CD4-positive, CD25-positive, alpha-beta regulatory T cell (primary cell): ENCODE data around the gene GNB1. TPM values are rescaled to one million over a fixed set of nuclear protein-coding genes. Genes with fewer than 3 reads are reported as not detected.
A peak's percentile ranks its signal among the peaks of the same experiment; 100 is the strongest.

Experiments used
- ATAC-seq, 2 donors: fragments of 150-1000 bp; cut with Tn5 transposase; one replicate each; pipeline ENCODE4 v1.10.0; 2021; ENCODE audit warnings: low read depth in 2 of 2, moderate number of reproducible peaks in 2 of 2, moderate library complexity in 1 of 2
- DNase-seq, 3 donors: peaks; one replicate each; pipeline versions ENCODE4 v3.0.0 to v3.0.0-alpha.2; 2012 to 2022; ENCODE audit warnings: mixed read lengths in 1 of 3
- H3K27ac ChIP-seq: one replicate; pipeline ENCODE4 v1.7.0; 2013; ENCODE audit warnings: mild to moderate bottlenecking, low read length; ENCODE audit not compliant: insufficient read depth, poor library complexity, severe bottlenecking
- H3K27me3 ChIP-seq: one replicate; pipeline ENCODE4 v1.7.0; 2013; ENCODE audit warnings: low read length; ENCODE audit not compliant: control insufficient read depth, insufficient read depth
- H3K36me3 ChIP-seq: one replicate; pipeline ENCODE4 v1.7.0; 2013; ENCODE audit warnings: mild to moderate bottlenecking, low read length, moderate library complexity; ENCODE audit not compliant: control insufficient read depth, insufficient read depth
- H3K4me1 ChIP-seq: 2 replicates; pipeline ENCODE4 v1.7.0; 2013; ENCODE audit warnings: mild to moderate bottlenecking, low read length; ENCODE audit not compliant: insufficient read depth, control insufficient read depth, poor library complexity, severe bottlenecking
- H3K4me3 ChIP-seq: one replicate; pipeline ENCODE4 v1.7.0; 2013; ENCODE audit warnings: low read depth, mild to moderate bottlenecking, low read length, moderate library complexity
- H3K9me3 ChIP-seq, 2 experiments: 1 replicate in 1 of 2; 2 replicates in 1 of 2; pipeline ENCODE4 v1.7.0; 2013; ENCODE audit warnings: low read length in 2 of 2, mild to moderate bottlenecking in 1 of 2, moderate library complexity in 1 of 2; ENCODE audit not compliant: control insufficient read depth in 2 of 2
- H3K27ac Mint-ChIP-seq, 3 donors: one replicate each; pipeline ENCODE4 v1.8.0; 2020 to 2022; ENCODE audit warnings: mild to moderate bottlenecking in 3 of 3, mixed read lengths in 3 of 3, moderate library complexity in 2 of 3
- H3K27me3 Mint-ChIP-seq: one replicate; pipeline ENCODE4 v1.8.0; 2022; ENCODE audit warnings: mild to moderate bottlenecking, mixed read lengths
- H3K36me3 Mint-ChIP-seq: one replicate; pipeline ENCODE4 v1.8.0; 2020; ENCODE audit warnings: mixed read lengths
- H3K4me1 Mint-ChIP-seq, 4 donors: one replicate each; pipeline ENCODE4 v1.8.0; 2020 to 2022; ENCODE audit warnings: mixed read lengths in 4 of 4, mild to moderate bottlenecking in 1 of 4
- H3K4me3 Mint-ChIP-seq, 4 donors: one replicate each; pipeline ENCODE4 v1.8.0; 2020 to 2022; ENCODE audit warnings: mild to moderate bottlenecking in 4 of 4, mixed read lengths in 4 of 4, moderate library complexity in 3 of 4
- H3K9me3 Mint-ChIP-seq, 7 donors: one replicate each; pipeline ENCODE4 v1.8.0; 2020 to 2022; ENCODE audit warnings: mixed read lengths in 7 of 7, mild to moderate bottlenecking in 3 of 7, moderate library complexity in 2 of 7
- polyA plus RNA-seq, 4 donors: library from polyadenylated mRNA; unstranded; fragments of 300-500 nt; fragmentation: Illumina TruSeq; gene quantifications; one replicate each; pipeline ENCODE4 v1.2.3, GENCODE V29; 2021
- total RNA-seq: library from RNA; stranded (reverse); gene quantifications from one replicate; pipeline ENCODE4 v1.2.3, GENCODE V29; 2022

The GNB1 gene
- total and polyA plus RNA-seq, 5 donors from 2014 or later: 47.0 to 242 (median 102) TPM

DNA sequence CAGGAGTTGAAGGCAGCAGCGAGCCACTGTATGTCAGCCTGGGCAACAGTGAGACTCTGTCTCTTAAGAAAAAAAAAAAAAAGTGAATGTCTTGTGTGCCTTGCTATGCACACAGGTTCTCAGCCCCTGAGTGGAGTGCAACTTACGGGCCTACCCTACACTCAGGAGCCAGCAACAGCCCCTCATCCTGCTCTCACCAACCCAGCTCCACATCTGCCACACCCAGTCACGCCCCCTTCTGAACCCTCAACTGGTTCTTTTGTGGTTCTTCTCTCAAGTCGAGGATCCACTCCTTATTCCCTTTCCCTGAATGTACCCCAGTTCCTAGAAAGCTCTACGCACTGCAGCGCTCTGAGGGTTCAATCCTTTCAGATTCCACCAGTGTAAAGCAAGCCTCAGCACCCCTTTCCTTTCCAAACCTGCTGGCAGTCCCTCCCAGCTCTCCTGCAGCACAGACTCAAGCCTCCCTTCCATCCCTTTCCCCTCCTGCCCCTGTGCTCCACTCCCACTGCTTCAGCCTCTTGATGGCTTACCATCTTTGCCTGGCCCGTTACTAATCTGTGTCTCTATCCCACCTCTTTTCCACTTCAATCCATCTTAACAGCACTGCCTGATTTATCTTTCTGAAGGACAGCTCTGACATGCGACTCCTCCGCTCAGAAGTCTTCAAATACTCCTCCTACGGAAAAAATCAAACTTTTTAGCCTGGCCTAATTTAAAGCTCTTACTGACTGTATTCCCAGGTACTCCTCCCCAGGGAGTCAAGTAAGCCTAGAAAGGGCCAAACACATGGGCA, 38.1 kb downstream of the GNB1 start:
- ATAC-seq (no peak), DNase-seq (no peak)
- Mint-ChIP-seq H3K27ac (peak overlapping the region; percentile 47 to 88 (median 70)), H3K36me3 (peaks cover 7% of the 10 kb centered on the region), H3K4me1 (peaks cover 26 to 74% (median 46%) of the 10 kb centered on the region in 4 donors), H3K4me3 (no peak overlapping the region), H3K27me3 (no peaks in the 10 kb centered on the region), H3K9me3 (no peaks in the 10 kb centered on the region)
- H3K4me3 ChIP-seq: no peak overlapping the region
- H3K9me3 ChIP-seq: no peaks in the 10 kb centered on the region
- peaks cover 35% of the 10 kb centered on the region for H3K4me1 ChIP-seq
- H3K36me3 ChIP-seq: peaks cover 12% of the 10 kb centered on the region
- H3K27me3 ChIP-seq: no peaks in the 10 kb centered on the region
- no peak overlapping the region for H3K27ac ChIP-seq

DNA sequence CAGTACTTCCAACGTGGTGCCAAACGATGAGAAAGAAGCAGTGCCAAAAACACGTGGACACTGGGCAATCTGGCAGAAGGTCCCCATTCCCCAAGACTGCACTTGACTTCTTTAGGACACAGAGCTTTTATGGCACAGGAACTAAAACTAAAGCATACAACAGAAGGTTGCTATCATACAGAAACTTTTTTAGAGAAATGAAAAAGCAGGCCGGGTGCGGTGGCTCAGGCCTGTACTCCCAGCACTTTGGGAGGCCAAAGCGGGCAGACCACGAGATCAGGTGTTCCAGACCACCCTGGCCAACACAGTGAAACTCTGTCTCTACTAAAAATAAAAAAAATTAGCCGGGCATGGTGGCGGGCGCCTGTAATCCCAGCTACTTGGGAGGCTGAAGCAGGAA, 43.0 kb downstream of the GNB1 start:
- Mint-ChIP-seq H3K27me3 (no peaks in the 10 kb centered on the region), H3K4me1 (peaks cover 24 to 71% (median 53%) of the 10 kb centered on the region in 4 donors), H3K27ac (peak overlapping the region in 2 of 3 donors; percentile 31 to 75), H3K36me3 (peaks cover 10% of the 10 kb centered on the region), H3K9me3 (no peaks in the 10 kb centered on the region), H3K4me3 (peak overlapping the region in 1 of 4 donors; percentile 68)
- Histone ChIP-seq H3K27me3 (no peaks in the 10 kb centered on the region), H3K9me3 (no peaks in the 10 kb centered on the region), H3K4me3 (no peak overlapping the region), H3K4me1 (peaks cover 19% of the 10 kb centered on the region), H3K36me3 (peaks cover 14% of the 10 kb centered on the region), H3K27ac (no peak overlapping the region)
- DNase-seq (no peak), ATAC-seq (no peak)

DNA sequence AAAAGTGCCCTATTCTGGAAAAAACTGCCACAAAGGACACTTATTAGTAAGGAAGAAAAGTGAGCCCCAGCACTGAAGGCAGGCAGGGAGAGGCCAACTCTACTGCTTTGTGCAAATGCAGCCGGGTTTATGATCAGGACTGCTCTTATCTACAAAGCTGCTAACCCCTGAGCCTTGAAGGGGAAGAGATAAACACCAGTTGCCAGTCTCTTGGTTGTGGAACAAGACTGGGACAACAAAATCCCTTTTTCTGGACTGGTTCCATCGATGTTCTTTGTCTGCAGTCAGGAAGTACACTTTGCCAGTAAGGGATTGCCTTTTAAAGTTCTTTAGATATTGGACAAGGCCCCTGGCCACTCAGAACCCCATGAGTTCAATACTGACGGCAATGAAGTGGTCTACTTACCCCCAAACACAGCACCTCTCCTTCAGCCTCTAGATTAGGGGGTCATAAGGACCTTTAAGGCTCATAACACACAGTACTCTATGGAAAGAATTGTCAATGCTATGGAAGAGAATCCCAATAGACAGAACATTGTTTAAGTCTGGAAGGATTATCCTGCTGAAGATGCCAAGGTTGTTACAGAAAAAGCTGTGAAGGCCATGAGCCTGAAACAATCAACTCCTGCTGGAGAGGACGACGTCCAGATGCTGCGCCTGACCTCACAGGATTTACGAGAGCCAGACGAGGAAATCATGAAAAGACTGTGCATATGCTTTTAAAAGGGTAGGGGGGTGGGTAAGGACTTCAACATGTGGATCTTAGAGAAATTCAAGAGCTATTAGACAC, 43.6 kb downstream of the GNB1 start:
- H3K27me3 ChIP-seq: no peaks in the 10 kb centered on the region
- Mint-ChIP-seq H3K4me3 (peak overlapping the region in 2 of 4 donors; percentile 43 to 68), H3K27me3 (no peaks in the 10 kb centered on the region), H3K9me3 (no peaks in the 10 kb centered on the region), H3K27ac (peak overlapping the region in 2 of 3 donors; percentile 55 to 75), H3K4me1 (peaks cover 27 to 73% (median 55%) of the 10 kb centered on the region in 4 donors), H3K36me3 (peaks cover 6% of the 10 kb centered on the region)
- peaks cover 10% of the 10 kb centered on the region for H3K36me3 ChIP-seq
- peaks cover 26% of the 10 kb centered on the region for H3K4me1 ChIP-seq
- no peak for ATAC-seq
- no peaks in the 10 kb centered on the region for H3K9me3 ChIP-seq
- H3K4me3 ChIP-seq: no peak overlapping the region
- H3K27ac ChIP-seq: no peak overlapping the region
- no peak for DNase-seq

DNA sequence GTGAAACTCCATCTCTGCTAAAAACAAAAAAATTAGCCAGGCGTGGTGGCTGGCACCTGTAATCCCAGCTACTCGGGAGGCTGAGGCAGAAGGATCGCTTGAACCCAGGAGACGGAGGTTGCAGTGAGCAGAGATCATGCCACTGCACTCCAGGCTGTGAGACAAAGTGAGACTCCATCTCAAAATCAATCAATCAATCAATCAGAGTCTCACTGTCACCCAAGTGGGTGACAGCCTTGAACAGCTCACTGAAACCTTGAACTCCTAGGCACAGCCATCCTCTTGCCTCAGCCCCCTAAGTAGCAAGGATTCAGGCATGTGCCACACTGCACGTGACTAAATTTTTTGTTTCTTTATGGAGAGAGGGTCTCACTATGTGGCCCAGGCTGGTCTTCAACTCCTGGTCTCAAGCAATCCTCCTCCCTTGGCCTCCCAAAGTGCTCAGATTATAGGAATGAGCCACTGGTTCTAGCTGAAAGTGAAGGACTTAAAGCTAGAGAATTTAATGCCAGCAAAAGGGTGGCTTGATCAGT, 44.4 kb downstream of the GNB1 start:
- H3K36me3 ChIP-seq: peaks cover 12% of the 10 kb centered on the region
- Mint-ChIP-seq H3K36me3 (peaks cover 9% of the 10 kb centered on the region), H3K4me1 (peaks cover 30 to 79% (median 58%) of the 10 kb centered on the region in 4 donors), H3K27ac (peak overlapping the region in 2 of 3 donors; percentile 55 to 75), H3K9me3 (no peaks in the 10 kb centered on the region), H3K4me3 (peak overlapping the region in 1 of 4 donors; percentile 43), H3K27me3 (no peaks in the 10 kb centered on the region)
- DNase-seq (no peak), ATAC-seq (no peak)
- no peak overlapping the region for H3K27ac ChIP-seq
- no peaks in the 10 kb centered on the region for H3K9me3 ChIP-seq
- no peak overlapping the region for H3K4me3 ChIP-seq
- H3K27me3 ChIP-seq: no peaks in the 10 kb centered on the region
- H3K4me1 ChIP-seq: peaks cover 31% of the 10 kb centered on the region

DNA sequence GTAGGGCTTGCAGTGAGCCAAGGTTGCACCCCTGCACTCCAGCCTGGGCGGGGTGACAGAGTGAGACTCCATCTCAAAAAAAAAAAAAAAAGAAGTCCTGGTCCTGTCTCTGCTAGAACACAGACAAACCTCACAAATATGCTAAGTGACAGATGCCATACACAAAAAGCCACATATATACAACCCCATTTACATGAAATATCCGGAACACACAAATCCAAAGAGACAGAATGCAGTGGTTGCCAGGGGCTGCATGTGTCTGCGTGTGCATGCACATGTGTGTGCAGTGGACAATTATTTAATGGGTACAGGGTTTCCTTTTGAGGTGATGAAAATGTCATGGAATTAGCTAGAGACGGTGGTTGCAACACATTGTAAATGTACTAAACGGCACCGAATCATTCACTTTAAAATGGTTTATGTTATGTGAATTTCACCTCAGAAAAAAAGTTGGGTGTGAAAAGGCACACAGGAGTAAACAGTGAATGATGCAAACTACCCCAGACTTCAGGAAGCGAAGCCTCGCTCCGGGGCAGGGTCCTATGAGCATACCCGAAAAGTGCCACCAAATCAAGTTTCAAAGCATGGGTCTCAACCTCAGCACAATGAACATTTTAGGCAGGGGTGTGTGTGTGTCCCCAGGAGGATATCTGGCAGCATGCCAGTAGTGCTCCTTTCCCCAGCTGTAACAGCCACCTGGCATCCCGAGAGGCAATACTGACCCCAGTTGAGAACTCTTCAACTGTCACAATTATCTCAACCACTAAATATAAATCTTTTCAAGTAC, 48.3 kb downstream of the GNB1 start:
- no peak overlapping the region for H3K27ac ChIP-seq
- H3K4me1 ChIP-seq: peaks cover 37% of the 10 kb centered on the region
- H3K4me1 Mint-ChIP-seq: peaks cover 31 to 70% (median 48%) of the 10 kb centered on the region in 4 donors

DNA sequence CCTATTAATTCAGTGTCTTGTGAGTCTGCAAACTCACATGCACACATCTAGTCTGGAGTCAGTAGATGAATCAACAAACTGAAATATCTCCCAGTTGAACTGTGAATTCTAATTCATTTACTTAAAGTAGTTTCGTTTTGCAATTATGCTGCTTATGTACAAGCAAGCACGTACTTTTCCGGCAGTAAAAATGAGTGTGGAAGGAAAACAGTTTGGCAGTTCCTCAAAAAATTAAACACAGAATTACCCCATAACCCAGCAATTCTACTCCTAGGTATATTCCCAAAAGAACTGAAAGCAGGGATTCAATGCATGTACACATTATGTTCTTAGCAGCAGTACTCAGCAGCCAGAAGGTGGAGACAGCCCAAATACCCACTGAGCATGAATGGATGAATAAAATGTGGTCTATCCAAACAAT, 49.3 kb downstream of the GNB1 start:
- ATAC-seq: no peak
- peaks cover 6% of the 10 kb centered on the region for H3K36me3 ChIP-seq
- Mint-ChIP-seq H3K9me3 (no peaks in the 10 kb centered on the region), H3K4me1 (peaks cover 31 to 60% (median 41%) of the 10 kb centered on the region in 4 donors), H3K4me3 (peak overlapping the region in 2 of 4 donors; percentile 9 to 17), H3K27ac (peak overlapping the region in 2 of 3 donors; percentile 39 to 91), H3K36me3 (peaks cover 6% of the 10 kb centered on the region), H3K27me3 (no peaks in the 10 kb centered on the region)
- no peak overlapping the region for H3K27ac ChIP-seq
- no peaks in the 10 kb centered on the region for H3K9me3 ChIP-seq
- H3K27me3 ChIP-seq: no peaks in the 10 kb centered on the region
- no peak for DNase-seq
- peaks cover 29% of the 10 kb centered on the region for H3K4me1 ChIP-seq
- no peak overlapping the region for H3K4me3 ChIP-seq

More for the DNA sequence above, 48.3 kb downstream of the GNB1 start:
- no peak for ATAC-seq
- Mint-ChIP-seq H3K9me3 (no peaks in the 10 kb centered on the region), H3K4me3 (peak overlapping the region in 1 of 4 donors; percentile 10), H3K27ac (peak overlapping the region in 2 of 3 donors; percentile 48 to 59), H3K36me3 (peaks cover 9% of the 10 kb centered on the region), H3K27me3 (no peaks in the 10 kb centered on the region)
- H3K27me3 ChIP-seq: no peaks in the 10 kb centered on the region
- H3K4me3 ChIP-seq: peak overlapping the region; percentile 1
- DNase-seq: no peak
- H3K9me3 ChIP-seq: no peaks in the 10 kb centered on the region
- peaks cover 13% of the 10 kb centered on the region for H3K36me3 ChIP-seq
